ENCODE data around the gene CDH4.

CDH4 gene

DNA sequence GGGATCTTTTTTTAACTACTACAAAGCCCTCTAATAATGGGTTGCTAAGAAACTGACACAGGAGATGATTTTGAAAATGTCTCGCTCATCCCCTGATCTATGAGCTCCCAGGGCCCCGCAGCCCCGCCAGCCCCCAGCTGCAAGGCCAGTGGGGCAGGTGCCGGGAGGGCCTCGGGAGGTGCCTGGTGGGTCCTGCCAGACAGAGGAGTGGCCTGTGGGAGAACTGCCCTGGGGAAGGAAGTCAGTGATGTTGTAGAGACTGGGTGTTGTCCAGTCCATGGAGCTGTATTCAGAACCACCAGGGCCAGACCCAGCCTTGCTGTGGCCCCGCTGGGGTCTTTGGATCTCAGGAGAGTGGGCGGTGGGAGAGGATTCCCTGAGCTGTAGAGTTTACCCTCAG lies 554.9 kb downstream of the CDH4 start:
- DNase-seq (ENCODE audit: low spot score): no peak
- TF ChIP-seq, protein P1, sequence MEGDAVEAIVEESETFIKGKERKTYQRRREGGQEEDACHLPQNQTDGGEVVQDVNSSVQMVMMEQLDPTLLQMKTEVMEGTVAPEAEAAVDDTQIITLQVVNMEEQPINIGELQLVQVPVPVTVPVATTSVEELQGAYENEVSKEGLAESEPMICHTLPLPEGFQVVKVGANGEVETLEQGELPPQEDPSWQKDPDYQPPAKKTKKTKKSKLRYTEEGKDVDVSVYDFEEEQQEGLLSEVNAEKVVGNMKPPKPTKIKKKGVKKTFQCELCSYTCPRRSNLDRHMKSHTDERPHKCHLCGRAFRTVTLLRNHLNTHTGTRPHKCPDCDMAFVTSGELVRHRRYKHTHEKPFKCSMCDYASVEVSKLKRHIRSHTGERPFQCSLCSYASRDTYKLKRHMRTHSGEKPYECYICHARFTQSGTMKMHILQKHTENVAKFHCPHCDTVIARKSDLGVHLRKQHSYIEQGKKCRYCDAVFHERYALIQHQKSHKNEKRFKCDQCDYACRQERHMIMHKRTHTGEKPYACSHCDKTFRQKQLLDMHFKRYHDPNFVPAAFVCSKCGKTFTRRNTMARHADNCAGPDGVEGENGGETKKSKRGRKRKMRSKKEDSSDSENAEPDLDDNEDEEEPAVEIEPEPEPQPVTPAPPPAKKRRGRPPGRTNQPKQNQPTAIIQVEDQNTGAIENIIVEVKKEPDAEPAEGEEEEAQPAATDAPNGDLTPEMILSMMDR (IDR thresholded peaks at IDR 0.05; ENCODE audit: extremely low read depth, missing control alignments): no peak

DNA sequence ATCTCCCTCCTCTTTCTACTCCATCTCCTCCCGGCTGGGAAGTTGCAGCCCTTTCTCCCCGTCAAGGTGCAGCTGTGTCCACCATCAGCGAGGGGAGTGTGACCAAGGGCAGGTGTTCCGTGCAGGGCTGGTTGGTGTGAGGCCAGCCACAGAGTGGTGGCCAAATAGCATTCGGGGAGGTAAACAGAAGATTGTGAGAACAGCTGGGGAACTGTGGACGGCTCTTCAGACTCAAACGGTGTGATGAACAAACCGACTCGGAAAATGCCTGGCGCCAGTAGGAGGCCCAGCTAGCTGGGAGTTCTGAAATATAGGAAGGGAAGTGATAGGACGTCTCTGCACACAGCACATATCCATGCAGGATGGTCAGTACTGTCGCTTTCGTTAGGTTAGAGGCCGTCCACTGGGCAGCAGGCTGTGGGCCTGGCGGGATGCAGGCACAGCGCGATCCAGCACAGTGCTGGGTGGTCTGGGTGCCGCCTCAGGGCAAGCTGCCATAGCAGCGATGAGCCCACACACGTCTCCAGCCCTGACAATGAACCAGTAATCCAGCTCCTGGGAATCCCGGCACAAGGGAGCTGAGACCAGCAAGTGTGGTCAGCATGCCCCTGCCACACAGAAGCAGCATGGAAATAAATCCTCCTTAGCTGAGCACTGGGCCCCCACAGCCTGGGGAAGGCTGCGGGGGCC lies 555.6 kb downstream of the CDH4 start:
- TF ChIP-seq, protein P1 (IDR thresholded peaks at IDR 0.05; ENCODE audit: extremely low read depth, missing control alignments): no peak
- DNase-seq (ENCODE audit: low spot score): no peak

DNA sequence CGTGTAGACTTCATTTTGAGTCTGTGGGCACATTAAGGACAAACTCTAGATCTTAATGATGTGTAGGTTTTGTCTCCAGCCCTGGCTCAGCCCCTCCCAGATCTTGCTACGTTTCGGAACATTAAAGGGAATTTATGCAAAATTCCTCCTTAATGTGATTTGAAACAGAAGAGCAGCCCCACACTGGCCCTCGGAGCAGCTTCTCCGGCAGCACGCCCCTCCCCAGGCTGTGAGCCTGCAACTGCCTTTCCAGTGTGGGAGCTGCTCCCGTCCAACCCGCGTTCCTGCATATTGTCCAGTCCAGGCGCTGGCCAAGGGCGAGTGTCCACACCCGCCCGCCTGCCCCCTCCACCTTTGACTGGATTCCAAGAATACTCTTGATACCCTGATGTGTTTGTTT lies 556.4 kb downstream of the CDH4 start:
- no peak for DNase-seq (ENCODE audit: low spot score)
- TF ChIP-seq, protein P1 (IDR thresholded peaks at IDR 0.05; ENCODE audit: extremely low read depth, missing control alignments): no peak

DNA sequence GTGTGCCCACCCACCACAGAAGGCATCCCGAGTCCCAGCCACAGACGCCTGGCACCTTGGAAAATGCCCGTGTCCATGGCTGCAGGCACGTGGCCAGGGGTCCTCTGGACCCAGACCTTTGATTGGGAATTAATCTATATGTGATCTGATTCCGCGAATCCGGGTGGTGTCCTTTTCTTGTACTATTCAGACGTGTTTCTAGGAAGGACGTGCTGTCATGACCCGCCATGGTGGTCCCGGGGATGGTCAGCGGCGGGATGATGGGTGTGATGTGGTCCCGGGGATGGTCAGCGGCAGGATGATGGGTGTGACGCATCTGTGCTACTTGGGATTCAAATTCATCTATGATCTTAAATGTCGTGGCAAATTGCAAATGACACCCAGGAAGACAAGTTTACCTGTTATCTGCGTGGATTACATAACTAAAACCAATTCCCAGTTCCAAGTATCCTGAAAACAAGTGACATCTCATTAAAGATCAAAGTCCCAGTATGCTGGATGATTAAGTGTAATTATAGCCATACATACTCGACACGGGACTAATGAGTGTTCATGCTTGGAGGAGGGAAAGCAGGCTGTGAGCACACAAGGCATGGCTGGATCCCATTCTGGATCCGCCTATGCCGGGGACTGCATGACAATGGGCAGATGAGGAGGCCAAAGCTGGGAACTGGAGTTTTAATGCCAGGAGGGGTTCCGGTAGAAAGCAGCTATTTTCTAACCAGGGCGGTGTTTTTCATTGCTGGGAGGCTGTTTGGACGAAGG lies 557.1 kb downstream of the CDH4 start:
- no peak for DNase-seq (ENCODE audit: low spot score)
- TF ChIP-seq, protein P1 (IDR thresholded peaks at IDR 0.05; ENCODE audit: extremely low read depth, missing control alignments): no peak

DNA sequence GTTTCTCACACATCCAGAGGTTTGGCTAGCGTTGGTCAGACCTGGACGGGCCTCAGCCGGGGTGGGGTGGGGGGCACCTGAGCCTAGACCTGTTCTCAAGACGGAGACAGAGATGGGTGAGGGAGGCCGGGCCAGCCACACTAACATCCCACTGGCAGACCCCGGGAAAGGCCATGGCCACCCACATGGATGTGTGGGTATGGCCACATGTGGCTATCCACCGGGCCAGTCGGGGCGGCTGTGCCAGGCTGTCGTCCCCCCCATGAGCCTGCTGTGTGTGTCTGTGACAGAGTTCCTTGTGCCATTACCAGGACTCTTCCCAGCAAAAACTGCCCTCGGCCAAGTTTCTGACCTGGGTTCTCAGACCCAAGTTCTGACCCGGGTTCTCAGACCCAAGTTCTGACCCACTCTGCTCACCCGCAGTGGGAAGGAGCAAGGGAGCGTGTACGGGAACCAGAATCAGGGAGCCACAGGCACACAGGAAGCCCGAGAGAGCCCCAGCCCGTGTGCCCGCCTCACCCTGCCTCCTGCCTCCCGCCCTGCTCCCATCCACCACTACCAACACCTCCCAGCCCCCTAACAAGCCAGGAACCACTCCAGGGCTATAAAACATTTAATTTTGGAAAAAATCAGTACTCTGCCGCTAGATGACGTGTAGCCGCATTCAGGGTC lies 558.1 kb downstream of the CDH4 start:
- DNase-seq (ENCODE audit: low spot score): no peak
- TF ChIP-seq, protein P1 (IDR thresholded peaks at IDR 0.05; ENCODE audit: extremely low read depth, missing control alignments): no peak

DNA sequence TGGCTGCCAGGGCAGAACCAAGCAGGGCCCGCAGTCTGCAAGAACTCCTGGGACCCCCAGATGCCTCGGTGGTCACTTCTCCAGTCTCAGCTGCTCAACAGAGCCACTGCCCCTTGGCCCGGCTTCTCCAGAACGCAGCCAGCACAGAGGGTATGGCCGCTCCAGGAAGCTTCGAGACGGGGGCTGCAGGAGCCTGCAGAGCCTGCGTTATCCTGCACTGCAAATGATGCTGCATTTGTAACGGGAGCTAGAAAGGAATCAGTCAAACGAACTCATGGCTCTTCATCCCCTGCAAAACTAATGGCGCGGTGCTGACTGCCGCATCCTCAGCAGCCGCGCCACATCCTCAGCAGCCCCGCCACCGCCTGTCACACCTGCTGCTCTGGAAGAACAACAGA lies 558.7 kb downstream of the CDH4 start:
- TF ChIP-seq, protein P1 (IDR thresholded peaks at IDR 0.05; ENCODE audit: extremely low read depth, missing control alignments): no peak

DNA sequence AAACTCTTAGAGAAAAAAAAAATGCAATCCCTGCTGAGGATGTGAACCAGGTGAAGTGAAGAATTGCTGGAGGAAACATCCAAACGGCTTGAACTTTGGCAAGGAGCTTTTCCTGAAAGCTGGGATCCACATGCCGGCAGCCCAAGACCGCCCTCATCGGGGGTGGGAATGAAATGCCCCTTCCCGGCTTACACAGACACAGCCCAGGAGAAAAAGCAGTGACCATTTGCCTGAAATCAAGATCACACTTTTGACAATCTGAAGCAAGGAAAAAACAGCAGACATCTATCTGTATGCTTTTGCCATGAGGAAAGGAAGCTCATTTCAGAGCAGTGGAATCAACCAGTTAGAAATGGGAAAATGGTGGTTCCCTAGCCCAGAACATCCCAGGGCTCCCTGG lies 559.1 kb downstream of the CDH4 start:
- TF ChIP-seq, protein P1 (IDR thresholded peaks at IDR 0.05; ENCODE audit: extremely low read depth, missing control alignments): no peak
- DNase-seq (ENCODE audit: low spot score): no peak

More for the DNA sequence above, 558.7 kb downstream of the CDH4 start:
- DNase-seq (ENCODE audit: low spot score): no peak

Measured in GM20000 (cell line).